A549 (cell line): Measurements from ENCODE around the gene FGFR1OP2. TPM values are rescaled to one million over a fixed set of nuclear protein-coding genes. Genes with fewer than 3 reads are reported as not detected.

Source experiments
- ATAC-seq, 2 experiments: fragments of 200-7000 bp in 1 of 2; fragments of >200 bp in 1 of 2; cut with Nextera tagmentation in 1 of 2; cut with Tn5 transposase in 1 of 2; 3 replicates each; pipeline versions ENCODE4 v1.8.0 to v1.9.1; 2018 to 2020; ENCODE audit warnings: mild to moderate bottlenecking in 1 of 2, moderate library complexity in 1 of 2
- CTCF ChIA-PET: fragments of 300-600 bp; sonication (Branson Sonifier 250); formaldehyde crosslinking; extraction: SDS; loops from one replicate; lab custom pipeline; 2021; ENCODE audit warnings: antibody characterized with exemption, inconsistent platforms; lab: Yijun Ruan, JAX
- POLR2A ChIA-PET: fragments of 350-600 bp; formaldehyde crosslinking; extraction: SDS; loops from one replicate; lab custom pipeline; 2021; ENCODE audit warnings: antibody characterized with exemption, inconsistent platforms; lab: Yijun Ruan, JAX
- DNase-seq, 2 experiments: peaks; one replicate each; pipeline versions ENCODE4 v3.0.0 to v3.0.0-alpha.2; 2011 to 2016; ENCODE audit warnings: low read depth in 1 of 2, low spot score in 1 of 2
- FAIRE-seq: peaks from 2 replicates; lab custom pipeline; 2011; peaks lifted over from hg19 to GRCh38; lab: Jason Lieb, UNC
- H3K27ac ChIP-seq, 2 experiments: fragments of >200 bp; sonication (Bioruptor Twin); formaldehyde crosslinking; 3 replicates each; pipeline ENCODE4 v1.5.1; 2016 to 2017
- H3K4me1 ChIP-seq: fragments of >200 bp; sonication (Bioruptor Twin); formaldehyde crosslinking; 3 replicates; pipeline ENCODE4 v1.6.1; 2016
- H3K4me2 ChIP-seq: fragments of >200 bp; sonication (Bioruptor Twin); formaldehyde crosslinking; 3 replicates; pipeline ENCODE4 v1.6.1; 2016
- H3K4me3 ChIP-seq: fragments of >200 bp; sonication (Bioruptor Twin); formaldehyde crosslinking; 3 replicates; pipeline ENCODE4 v1.5.1; 2016
- H3K9me3 ChIP-seq: fragments of >200 bp; sonication (Bioruptor Twin); formaldehyde crosslinking; 3 replicates; pipeline ENCODE4 v1.6.1; 2016
- BHLHE40 ChIP-seq: IDR thresholded peaks from 2 replicates; pipeline ENCODE4 v1.6.1; 2012; ENCODE audit warnings: low read depth, low read length, inconsistent platforms
- CBX2 ChIP-seq: fragments of 200-600 bp; sonication (generic); IDR thresholded peaks from 2 replicates; pipeline ENCODE4 v1.6.1; 2016; ENCODE audit warnings: low read depth, mild to moderate bottlenecking, borderline replicate concordance
- CEBPB ChIP-seq, 2 experiments: fragments of >200 bp in 1 of 2; sonication (Bioruptor Twin) in 1 of 2; formaldehyde crosslinking in 1 of 2; IDR thresholded peaks; 2 replicates each; pipeline ENCODE4 v1.6.1; 2012 to 2016
- CHD2 ChIP-seq: fragments of 150-350 bp; IDR thresholded peaks from 2 replicates; pipeline ENCODE4 v1.6.1; 2014; ENCODE audit warnings: low read length; ENCODE audit not compliant: partially characterized antibody
- CHD4 ChIP-seq: fragments of 200-600 bp; sonication (generic); IDR thresholded peaks from 2 replicates; pipeline ENCODE4 v1.6.1; 2016; ENCODE audit warnings: antibody characterized with exemption, mild to moderate bottlenecking, borderline replicate concordance
- CTCF ChIP-seq: fragments of >200 bp; sonication (Bioruptor Twin); formaldehyde crosslinking; IDR thresholded peaks from 3 replicates; pipeline ENCODE4 v1.5.1; 2016
- ESRRA ChIP-seq: fragments of 150-350 bp; IDR thresholded peaks from 2 replicates; pipeline ENCODE4 v1.6.1; 2014; ENCODE audit warnings: mild to moderate bottlenecking, low read length, borderline replicate concordance
- FOSB ChIP-seq: fragments of 250-450 bp; sonication (Bioruptor Pico); IDR thresholded peaks from 2 replicates; pipeline ENCODE4 v1.5.0; 2020; ENCODE audit warnings: mild to moderate bottlenecking, moderate library complexity
- GATA3 ChIP-seq: IDR thresholded peaks from 2 replicates; pipeline ENCODE4 v1.6.1; 2012; ENCODE audit warnings: borderline replicate concordance
- HOXA7 ChIP-seq: fragments of 250-450 bp; sonication (Bioruptor Pico); IDR thresholded peaks from 2 replicates; pipeline ENCODE4 v1.5.0; 2020; ENCODE audit warnings: mild to moderate bottlenecking, moderate library complexity
- HOXB13 ChIP-seq: fragments of 250-450 bp; sonication (Bioruptor Pico); IDR thresholded peaks from 2 replicates; pipeline ENCODE4 v1.5.0; 2020; ENCODE audit warnings: low read depth, mild to moderate bottlenecking, moderate library complexity
- HOXB5 ChIP-seq: fragments of 250-450 bp; sonication (Bioruptor Pico); IDR thresholded peaks from 2 replicates; pipeline ENCODE4 v1.5.0; 2020; ENCODE audit warnings: mild to moderate bottlenecking, moderate library complexity
- KDM5A ChIP-seq: fragments of 200-600 bp; sonication (generic); IDR thresholded peaks from 2 replicates; pipeline ENCODE4 v1.6.1; 2016; ENCODE audit warnings: antibody characterized with exemption, mild to moderate bottlenecking
- MAFK ChIP-seq: fragments of 450-650 bp; IDR thresholded peaks from 2 replicates; pipeline ENCODE4 v1.6.1; 2014; ENCODE audit not compliant: partially characterized antibody
- MAZ ChIP-seq: fragments of 150-350 bp; IDR thresholded peaks from 2 replicates; pipeline ENCODE4 v1.6.1; 2014; ENCODE audit warnings: antibody characterized with exemption, low read depth, low read length, borderline replicate concordance
- PHF8 ChIP-seq: fragments of 200-600 bp; sonication (generic); IDR thresholded peaks from 2 replicates; pipeline ENCODE4 v1.6.1; 2016; ENCODE audit warnings: low read depth, mild to moderate bottlenecking, antibody characterized with exemption, moderate library complexity, borderline replicate concordance
- POLR2A ChIP-seq: IDR thresholded peaks from 2 replicates; pipeline ENCODE4 v1.6.1; 2012; ENCODE audit warnings: mild to moderate bottlenecking, low read length
- RAD21 ChIP-seq, 2 experiments: fragments of >200 bp in 1 of 2; sonication (Bioruptor Twin) in 1 of 2; formaldehyde crosslinking in 1 of 2; IDR thresholded peaks in 1 of 2; conservative IDR thresholded peaks in 1 of 2; 2 replicates in 1 of 2; 3 replicates in 1 of 2; pipeline ENCODE4 v1.6.1; 2012 to 2018; ENCODE audit warnings: inconsistent platforms in 1 of 2
- RCOR1 ChIP-seq: fragments of 150-350 bp; IDR thresholded peaks from 2 replicates; pipeline ENCODE4 v1.6.1; 2014; ENCODE audit warnings: antibody characterized with exemption, low read length, low read depth
- RFX5 ChIP-seq: fragments of 450-650 bp; IDR thresholded peaks from 2 replicates; pipeline ENCODE4 v1.7.1; 2014; ENCODE audit warnings: antibody characterized with exemption, mild to moderate bottlenecking, moderate library complexity
- RNF2 ChIP-seq: fragments of 200-600 bp; sonication (generic); IDR thresholded peaks from 2 replicates; pipeline ENCODE4 v1.6.1; 2016; ENCODE audit warnings: low read depth, mild to moderate bottlenecking, antibody characterized with exemption, moderate library complexity, borderline replicate concordance
- SREBF2 ChIP-seq: fragments of 450-650 bp; IDR thresholded peaks from 2 replicates; pipeline ENCODE4 v1.6.1; 2014; ENCODE audit warnings: mild to moderate bottlenecking, moderate library complexity
- USF2 ChIP-seq: fragments of 450-650 bp; IDR thresholded peaks from 2 replicates; pipeline ENCODE4 v1.6.1; 2014; ENCODE audit warnings: antibody characterized with exemption
- ZC3H11A ChIP-seq: fragments of 450-650 bp; IDR thresholded peaks from 2 replicates; pipeline ENCODE4 v1.6.1; 2014; ENCODE audit warnings: antibody characterized with exemption, mild to moderate bottlenecking
- ZFP36 ChIP-seq: fragments of 450-650 bp; IDR thresholded peaks from 2 replicates; pipeline ENCODE4 v1.6.1; 2014; ENCODE audit warnings: borderline replicate concordance; ENCODE audit not compliant: partially characterized antibody
- ZSCAN20 ChIP-seq: fragments of 250-450 bp; sonication (Bioruptor Pico); IDR thresholded peaks from 2 replicates; pipeline ENCODE4 v1.8.0; 2022; ENCODE audit warnings: mild to moderate bottlenecking, moderate library complexity
- WGBS: methylation state at CpG from one replicate; pipeline ENCODE4 v1.1.6; 2017; ENCODE audit errors: missing lambda C conversion rate; 5-methylcytosine and 5-hydroxymethylcytosine counted together
- polyA plus RNA-seq, 4 experiments: library from polyadenylated mRNA; depleted of rRNA in 3 of 4; stranded (reverse); fragments of >200 nt; fragmentation: RNase III in 1 of 4; extraction: RNeasy Plus Mini Kit Qiagen cat#74134 plus additional on column Dnase treatment in 1 of 4; gene quantifications; 2 replicates in 3 of 4; 3 replicates in 1 of 4; pipeline ENCODE4 v1.2.3, GENCODE V29; 2011 to 2017
- TF ChIP-seq, protein P1 (sequence below): fragments of >200 bp; sonication (Bioruptor Twin); formaldehyde crosslinking; IDR thresholded peaks from 3 replicates; pipeline ENCODE4 v1.6.1; 2016
- TF ChIP-seq, protein P2 (sequence below): IDR thresholded peaks from 2 replicates; pipeline ENCODE4 v1.6.1; 2012

Gene FGFR1OP2
- polyA plus RNA-seq, 2 of the 4 experiments (the other 2 are of a cell fraction), result 36.3 to 51.1 TPM

DNA sequence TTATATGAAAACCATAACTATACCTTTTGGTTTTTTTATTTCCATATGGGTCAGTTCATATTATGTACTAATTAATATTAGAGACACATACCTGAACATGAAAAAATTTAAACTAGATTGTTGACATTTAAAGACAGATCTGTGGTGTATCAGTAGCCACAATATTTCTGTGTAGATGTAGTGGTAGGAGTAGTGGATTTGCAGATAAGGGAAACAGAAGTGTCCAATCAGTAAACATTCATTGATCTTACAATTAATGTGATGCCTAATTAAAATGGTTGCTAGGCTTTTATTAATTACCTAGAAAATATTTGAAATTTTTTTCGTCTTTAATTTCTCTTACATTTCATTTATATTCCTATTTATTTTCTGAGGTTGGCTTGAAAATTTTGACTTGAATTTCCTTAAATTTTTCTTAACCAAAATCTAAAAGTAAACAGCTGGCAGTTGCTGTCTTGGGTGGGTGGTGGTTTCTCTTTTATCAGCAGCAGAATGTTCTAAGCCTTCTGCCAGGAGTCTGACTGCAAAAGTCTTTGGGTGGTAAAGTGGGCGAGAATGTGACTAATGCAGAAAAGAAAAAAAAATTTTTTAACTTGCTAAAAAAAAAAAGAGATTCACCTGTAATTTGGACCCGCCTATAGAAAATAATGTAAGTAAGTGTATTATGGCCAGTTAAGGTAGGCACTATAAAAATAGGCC, 2.4 kb downstream of the FGFR1OP2 start:
- Histone ChIP-seq H3K4me3 (no peak overlapping the region), H3K4me2 (peak overlapping the region; percentile 91), H3K27ac (no peak overlapping the region), H3K9me3 (no peaks in the 10 kb centered on the region), H3K4me1 (peaks cover 52% of the 10 kb centered on the region; the same call in 2 of the 3 replicates)
- CTCF ChIA-PET, result interaction anchor here (0.8 to 2.2 kb wide), 2 partner anchors 73 to 259 kb away, joined by 3 to 6 read pairs; partner anchors contain the start of gene TM7SF3
- TF ChIP-seq CEBPB (IDR thresholded peaks at IDR 0.05), result no peak
- no peak for TF ChIP-seq RNF2
- no peak for TF ChIP-seq USF2
- TF ChIP-seq RFX5, result no peak
- TF ChIP-seq CHD2, result no peak
- no peak for TF ChIP-seq HOXA7 (CRISPR knock-in tag)
- no peak for TF ChIP-seq ZFP36
- TF ChIP-seq CHD4, result no peak
- no peak for TF ChIP-seq HOXB5
- no peak for TF ChIP-seq BHLHE40
- no peak for TF ChIP-seq ZSCAN20 (CRISPR knock-in tag)
- no peak for TF ChIP-seq POLR2A
- TF ChIP-seq, protein P1, sequence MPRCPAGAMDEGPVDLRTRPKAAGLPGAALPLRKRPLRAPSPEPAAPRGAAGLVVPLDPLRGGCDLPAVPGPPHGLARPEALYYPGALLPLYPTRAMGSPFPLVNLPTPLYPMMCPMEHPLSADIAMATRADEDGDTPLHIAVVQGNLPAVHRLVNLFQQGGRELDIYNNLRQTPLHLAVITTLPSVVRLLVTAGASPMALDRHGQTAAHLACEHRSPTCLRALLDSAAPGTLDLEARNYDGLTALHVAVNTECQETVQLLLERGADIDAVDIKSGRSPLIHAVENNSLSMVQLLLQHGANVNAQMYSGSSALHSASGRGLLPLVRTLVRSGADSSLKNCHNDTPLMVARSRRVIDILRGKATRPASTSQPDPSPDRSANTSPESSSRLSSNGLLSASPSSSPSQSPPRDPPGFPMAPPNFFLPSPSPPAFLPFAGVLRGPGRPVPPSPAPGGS, result no peak
- TF ChIP-seq CBX2, result no peak
- no peak for TF ChIP-seq KDM5A
- TF ChIP-seq MAZ, result no peak
- WGBS, result 84% methylated on average over 3 of the region's 3 CpGs
- DNase-seq, result no peak
- FAIRE-seq, result no peak
- no peak for ATAC-seq
- POLR2A ChIA-PET, result interaction anchor here (0.7 kb wide), 1 partner anchor 239 kb away, joined by 8 read pairs; no protein-coding TSS in a partner anchor

- no peak for ATAC-seq
- no peak for DNase-seq
- no peak for FAIRE-seq
- Histone ChIP-seq H3K4me2 (peak overlapping the region; percentile 91; the same call in 2 of the 3 replicates), H3K4me1 (peaks cover 47% of the 10 kb centered on the region; the same call in 2 of the 3 replicates), H3K9me3 (no peaks in the 10 kb centered on the region), H3K4me3 (no peak overlapping the region), H3K27ac (no peak overlapping the region)
- no peak for TF ChIP-seq GATA3
- TF ChIP-seq RCOR1, result no peak
- TF ChIP-seq HOXB13 (CRISPR knock-in tag), result no peak
- no peak for TF ChIP-seq MAFK
- TF ChIP-seq ESRRA, result no peak
- no peak for TF ChIP-seq HOXA7 (CRISPR knock-in tag)
- TF ChIP-seq CTCF, result no peak
- TF ChIP-seq RAD21 (conservative IDR thresholded peaks at IDR 0.05 in 1 of 2, IDR thresholded peaks at IDR 0.05 in 1 of 2), result no peak
- no peak for TF ChIP-seq FOSB (CRISPR knock-in tag)
- TF ChIP-seq SREBF2, result no peak
- no peak for TF ChIP-seq PHF8
- TF ChIP-seq, protein P2, sequence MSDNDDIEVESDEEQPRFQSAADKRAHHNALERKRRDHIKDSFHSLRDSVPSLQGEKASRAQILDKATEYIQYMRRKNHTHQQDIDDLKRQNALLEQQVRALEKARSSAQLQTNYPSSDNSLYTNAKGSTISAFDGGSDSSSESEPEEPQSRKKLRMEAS, result no peak
- no peak for TF ChIP-seq CHD4
- no peak for TF ChIP-seq ZC3H11A
- 80% methylated on average over 1 of the region's 1 CpG for WGBS
- ChIA-PET CTCF (interaction anchor here (0.8 to 2.2 kb wide), 2 partner anchors 73 to 258 kb away, joined by 3 to 6 read pairs; partner anchors contain the start of gene TM7SF3), POLR2A (no interaction called here)
These were observed 2.9 kb downstream of the FGFR1OP2 start for GRCh38 chr12:26941215-26941594.
